Measurements from ENCODE around the gene STARD3NL. TPM values are rescaled to one million over a fixed set of nuclear protein-coding genes. Genes with fewer than 3 reads are reported as not detected.

The STARD3NL gene
- total and polyA plus RNA-seq, 2 experiments from 2014 or later: 55.1 to 55.3 TPM

- Histone ChIP-seq H3K27ac (ENCODE audit: low read depth) (no peak overlapping the region), H3F3A (replicated peaks; ENCODE audit: low read depth) (no peaks in the 10 kb centered on the region)
- no peaks in the 10 kb centered on the region for H3K9me3 Mint-ChIP-seq
Observed at GRCh38 chr7:38179776-38180226, 1.8 kb downstream of the STARD3NL start.

More at GRCh38 chr7:38179776-38180226, 1.8 kb downstream of the STARD3NL start:
- Mint-ChIP-seq H3K27ac (peak overlapping the region; percentile 55; the same call in 1 of the 2 replicates), H3K4me1 (peaks cover 15% of the 10 kb centered on the region), H3K36me3 (ENCODE audit: low read depth) (peaks cover 5% of the 10 kb centered on the region; the same call in 2 of the 3 replicates), H3K4me3 (peak overlapping the region; percentile 99), H3K27me3 (ENCODE audit: insufficient read depth, low read depth, poor library complexity) (peaks cover 3% of the 10 kb centered on the region)
- Histone ChIP-seq H2AFZ (no peak overlapping the region), H3K4me1 (ENCODE audit: insufficient read depth) (0 out of 2 replicates have a peak, but pooled peaks cover 4% of the 10 kb centered on the region), H4K20me1 (replicated peaks; ENCODE audit: insufficient read depth) (0 out of 2 replicates have a peak, but pooled peaks cover 5% of the 10 kb centered on the region), H3K4me2 (no peak overlapping the region), H3K9me2 (ENCODE audit: insufficient read depth) (no peaks in the 10 kb centered on the region), H3K27me3 (ENCODE audit: insufficient read depth) (no peaks in the 10 kb centered on the region), H3K36me3 (ENCODE audit: insufficient read depth) (no peaks in the 10 kb centered on the region), H3K4me3 (no peak overlapping the region), H3K79me2 (replicated peaks; ENCODE audit: insufficient read depth) (peaks cover 61% of the 10 kb centered on the region)
- ATAC-seq (no peak), DNase-seq (ENCODE audit: low spot score) (no peak)
- TF ChIP-seq POLR2AphosphoS5 (IDR thresholded peaks at IDR 0.05; ENCODE audit: low read depth) (no peak), NANOG (IDR thresholded peaks at IDR 0.05; ENCODE audit: borderline replicate concordance) (no peak), STAT1 (IDR thresholded peaks at IDR 0.05; ENCODE audit: unreplicated experiment) (no peak), ZNF331 (CRISPR knock-in tag; IDR thresholded peaks at IDR 0.05; ENCODE audit: low read depth) (no peak), EZH2 (IDR thresholded peaks at IDR 0.05; ENCODE audit: low read depth, unreplicated experiment) (no peak), REST (IDR thresholded peaks at IDR 0.05; ENCODE audit: unreplicated experiment) (no peak), ZNF114 (CRISPR knock-in tag; IDR thresholded peaks at IDR 0.05) (no peak), CREB1 (CRISPR knock-in tag; IDR thresholded peaks at IDR 0.05; ENCODE audit: low read depth) (no peak), EZH2phosphoT487 (IDR thresholded peaks at IDR 0.05; ENCODE audit: unreplicated experiment) (no peak), ZNF462 (CRISPR knock-in tag; IDR thresholded peaks at IDR 0.05) (no peak), ETS1 (IDR thresholded peaks at IDR 0.05) (no peak), CTCF (conservative IDR thresholded peaks at IDR 0.05; ENCODE audit: low read depth in 2 of 2) (no peak), JUNB (IDR thresholded peaks at IDR 0.05; ENCODE audit: unreplicated experiment) (no peak)
